ENCODE data around the gene RNF157. TPM values are rescaled to one million over a fixed set of nuclear protein-coding genes. Genes with fewer than 3 reads are reported as not detected.

The RNF157 gene
- total and polyA plus RNA-seq, 9 donors = 1.3 to 4.3 (median 2.5) TPM

DNA sequence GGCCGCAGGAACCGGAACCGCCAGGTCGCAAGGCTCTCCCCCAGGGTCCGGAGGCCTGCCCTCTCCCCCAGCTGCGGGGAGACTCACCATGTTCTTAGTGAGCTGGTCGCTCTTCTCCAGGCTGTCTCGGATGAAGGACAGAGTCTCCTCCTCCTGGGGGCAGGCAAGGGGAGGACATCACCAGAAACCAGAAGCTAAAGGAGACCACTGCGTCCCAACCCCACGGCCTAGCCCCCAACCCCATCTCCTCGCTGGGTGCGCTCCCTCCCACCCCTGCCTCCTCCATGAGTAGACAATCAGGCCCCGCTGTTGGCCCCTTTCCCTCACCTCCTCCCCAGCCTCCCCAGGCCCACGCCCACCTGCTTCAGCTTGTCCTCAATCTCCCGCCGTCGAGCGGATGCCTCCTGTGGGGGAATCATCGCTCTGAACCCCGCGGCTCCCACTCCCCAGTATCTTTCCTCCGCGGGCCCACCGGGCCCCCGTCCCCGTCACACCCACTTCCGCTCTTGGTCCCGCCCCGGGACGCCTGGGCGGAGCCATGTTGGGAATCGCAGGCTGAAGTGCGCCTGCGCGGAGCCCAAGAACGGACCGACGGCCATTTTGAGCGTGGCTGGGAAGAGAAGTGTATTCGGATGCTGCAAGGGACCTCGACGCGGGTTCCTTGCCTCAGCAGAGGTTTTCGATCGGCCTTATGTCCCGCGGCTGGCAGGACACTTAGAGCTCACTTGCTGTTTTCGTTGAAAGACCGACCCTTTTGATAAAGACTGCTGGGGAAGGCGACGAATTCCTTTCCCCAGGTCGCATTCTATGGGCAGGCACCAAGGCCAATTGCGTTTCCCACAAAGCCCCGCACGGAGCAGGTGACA lies 136.8 kb downstream of the RNF157 start, which contains the start of gene EXOC7:
Gene EXOC7, minus strand, starts transcription at position 514 of the 866 bp plus-strand sequence. Its CDS starts 95 bp downstream, at position 419.
- intact Hi-C loops (cut with DNase I) = loop anchor here in 1 of 4 donors (5.0 kb wide), 1 partner anchor 91 kb away; no protein-coding TSS in a partner anchor
- Histone ChIP-seq H3K27me3 (no peaks in the 10 kb centered on the region), H3K9me3 (no peaks in the 10 kb centered on the region), H3K27ac (peak within 1 kb of the TSS; percentile 9 to 43), H3K4me1 (ENCODE audit: insufficient read depth) (peaks cover 13% of the 10 kb centered on the region), H3K4me3 (peak within 1 kb of the TSS; percentile 75), H3K36me3 (no peaks in the 10 kb centered on the region)
- DNase-seq = peak; percentile 90 to 96 (median 94)
- 3 to 4% (median 3%) methylated on average over 55 of the region's 55 CpGs for WGBS, 3 donors
- no peak for TF ChIP-seq CTCF (IDR thresholded peaks at IDR 0.05)
- TF ChIP-seq POLR2A (IDR thresholded peaks at IDR 0.05) = peak; percentile 48

DNA sequence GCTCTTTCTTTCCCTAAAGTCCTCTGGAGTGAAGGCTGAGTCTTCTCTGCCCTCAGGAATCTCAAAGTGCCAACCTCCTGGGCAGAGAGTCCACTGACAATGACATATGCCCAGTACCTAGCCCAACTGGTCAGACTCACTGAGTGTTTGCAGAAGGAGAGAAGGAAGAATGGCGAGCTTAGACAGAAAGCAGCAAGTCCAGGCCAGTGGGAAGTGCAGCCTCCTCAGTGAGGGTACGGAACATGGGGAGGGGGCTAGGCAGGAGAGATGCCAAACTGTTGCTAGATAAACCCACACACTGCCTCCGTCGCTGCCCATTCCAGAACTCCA lies 137.4 kb downstream of the RNF157 start:
- DNase-seq = no peak
- WGBS, 3 donors = 0 to 4% (median 0%) methylated on average over 4 of the region's 4 CpGs
- TF ChIP-seq POLR2A (IDR thresholded peaks at IDR 0.05) (no peak), CTCF (IDR thresholded peaks at IDR 0.05) (no peak), EP300 (IDR thresholded peaks at IDR 0.05) (no peak)
- peak overlapping the region in 1 of 2 donors; percentile 43 for H3K27ac ChIP-seq
- H3K9me3 ChIP-seq = no peaks in the 10 kb centered on the region
- no peaks in the 10 kb centered on the region for H3K36me3 ChIP-seq
- H3K4me3 ChIP-seq = peak overlapping the region; percentile 75
- no peaks in the 10 kb centered on the region for H3K27me3 ChIP-seq
- intact Hi-C loops (cut with DNase I) = loop anchor here in 1 of 4 donors (5.0 kb wide), 1 partner anchor 91 kb away; no protein-coding TSS in a partner anchor
- peaks cover 13% of the 10 kb centered on the region for H3K4me1 ChIP-seq (ENCODE audit: insufficient read depth)

DNA sequence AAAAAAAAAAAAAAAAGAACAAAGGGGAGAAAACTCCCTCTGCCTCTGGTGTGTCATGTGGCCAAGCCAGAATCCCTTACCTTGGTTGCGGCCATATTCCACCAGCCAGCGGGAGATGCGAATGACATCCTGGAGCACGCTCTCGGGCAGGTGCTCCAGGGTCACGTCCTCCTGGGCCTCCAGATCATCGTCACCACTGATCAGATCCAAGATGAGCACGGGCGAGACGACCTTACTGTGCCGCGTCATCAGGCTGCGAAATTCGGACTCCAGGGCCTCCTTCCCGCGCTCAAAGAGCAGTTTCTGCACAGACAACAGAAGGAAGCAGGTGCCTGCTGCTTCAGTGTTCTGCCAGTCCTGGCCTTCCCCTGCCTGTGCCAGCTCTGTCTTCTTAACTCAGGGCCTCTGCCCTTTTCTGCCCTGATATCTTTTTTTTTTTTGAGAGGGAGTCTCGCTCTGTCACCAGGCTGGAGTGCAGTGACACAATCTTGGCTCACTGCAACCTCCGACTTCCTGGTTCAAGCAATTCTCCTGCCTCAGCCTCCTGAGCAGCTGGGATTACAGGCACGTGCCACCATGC lies 142.5 kb downstream of the RNF157 start:
- no peak overlapping the region for H3K27ac ChIP-seq
- H3K9me3 ChIP-seq = no peaks in the 10 kb centered on the region
- H3K36me3 ChIP-seq = no peaks in the 10 kb centered on the region
- H3K27me3 ChIP-seq = no peaks in the 10 kb centered on the region
- peaks cover 6% of the 10 kb centered on the region for H3K4me1 ChIP-seq (ENCODE audit: insufficient read depth)
- no peak overlapping the region for H3K4me3 ChIP-seq
- no peak for DNase-seq
- no peak for TF ChIP-seq CTCF (IDR thresholded peaks at IDR 0.05)
- TF ChIP-seq EP300 (IDR thresholded peaks at IDR 0.05) = no peak
- TF ChIP-seq POLR2A (IDR thresholded peaks at IDR 0.05) = no peak
- intact Hi-C loops (cut with DNase I) = no loop called here
- WGBS, 3 donors = 90 to 91% (median 90%) methylated on average over 19 of the region's 19 CpGs

- Histone ChIP-seq H3K4me3 (no peak overlapping the region), H3K36me3 (no peaks in the 10 kb centered on the region), H3K27ac (no peak overlapping the region), H3K9me3 (no peaks in the 10 kb centered on the region), H3K27me3 (no peaks in the 10 kb centered on the region), H3K4me1 (ENCODE audit: insufficient read depth) (no peaks in the 10 kb centered on the region)
- no peak for DNase-seq
- 76 to 86% (median 83%) methylated on average over 13 of the region's 13 CpGs for WGBS, 3 donors
- intact Hi-C loops (cut with DNase I) = no loop called here
- TF ChIP-seq EP300 (IDR thresholded peaks at IDR 0.05) (no peak), CTCF (IDR thresholded peaks at IDR 0.05) (no peak), POLR2A (IDR thresholded peaks at IDR 0.05) (no peak)
These were observed 144.3 kb downstream of the RNF157 start for GRCh38 chr17:76095943-76096342.

All from ovary (tissue), 9 donors.